Mammary epithelial cell (primary cell): ENCODE data around the gene PCBP3.

Source experiments
- CTCF ChIP-seq, 2 donors: IDR thresholded peaks in 1 of 2; conservative IDR thresholded peaks in 1 of 2; 2 replicates each; pipeline ENCODE4 v1.5.1; 2011 to 2012; ENCODE audit warnings: inconsistent platforms in 2 of 2, low read length in 2 of 2, mild to moderate bottlenecking in 2 of 2, control low read depth in 1 of 2, low read depth in 1 of 2; ENCODE audit not compliant: insufficient read depth in 1 of 2; ENCODE audit errors: extremely low read depth in 1 of 2
- EZH2 ChIP-seq: IDR thresholded peaks from 2 replicates; pipeline ENCODE4 v1.6.1; 2012; ENCODE audit warnings: low read length, inconsistent platforms, borderline replicate concordance

- no peak for TF ChIP-seq CTCF (conservative IDR thresholded peaks at IDR 0.05 in 1 of 2, IDR thresholded peaks at IDR 0.05 in 1 of 2; ENCODE audit: extremely low read depth in 1 of 2, insufficient read depth in 1 of 2, low read depth in 1 of 2, low read length in 2 of 2)
- no peak for TF ChIP-seq EZH2
Observed at GRCh38 chr21:45863267-45863666, 219.7 kb downstream of the PCBP3 start.
